Naive thymus-derived CD8-positive, alpha-beta T cell (primary cell): ENCODE measurements around the gene ZNF821. TPM values are rescaled to one million over a fixed set of nuclear protein-coding genes. Genes with fewer than 3 reads are reported as not detected.

Experiments
- ATAC-seq, 2 donors: fragments of 150-1000 bp; cut with Tn5 transposase in 1 of 2; sonication (Bioruptor Pico), chemical (Tn5 transposase) in 1 of 2; 1 replicate in 1 of 2; 2 replicates in 1 of 2; pipeline ENCODE4 v1.10.0; 2021; ENCODE audit warnings: mild to moderate bottlenecking in 2 of 2, moderate library complexity in 2 of 2
- POLR2A ChIA-PET: fragments of 350-600 bp; sonication (Branson Sonifier 250); formaldehyde crosslinking; loops from one replicate; lab custom pipeline; 2021; ENCODE audit warnings: antibody characterized with exemption; lab: Charles Lee
- DNase-seq, 10 donors: peaks; one replicate each; pipeline versions ENCODE4 v3.0.0 to v3.0.0-alpha.2; 2020 to 2022
- H3K27ac Mint-ChIP-seq, 10 donors: one replicate each; pipeline ENCODE4 v1.8.0; 2020 to 2022; ENCODE audit warnings: mild to moderate bottlenecking in 10 of 10, mixed read lengths in 10 of 10, moderate library complexity in 4 of 10, inconsistent platforms in 1 of 10
- H3K27me3 Mint-ChIP-seq, 5 donors: one replicate each; pipeline ENCODE4 v1.8.0; 2021 to 2022; ENCODE audit warnings: mixed read lengths in 5 of 5
- H3K36me3 Mint-ChIP-seq, 3 donors: one replicate each; pipeline ENCODE4 v1.8.0; 2020 to 2022; ENCODE audit warnings: mixed read lengths in 3 of 3, mild to moderate bottlenecking in 2 of 3, inconsistent platforms in 1 of 3
- H3K4me1 Mint-ChIP-seq, 4 donors: one replicate each; pipeline ENCODE4 v1.8.0; 2021 to 2022; ENCODE audit warnings: mixed read lengths in 4 of 4
- H3K4me3 Mint-ChIP-seq, 10 donors: one replicate each; pipeline ENCODE4 v1.8.0; 2020 to 2022; ENCODE audit warnings: mild to moderate bottlenecking in 10 of 10, mixed read lengths in 10 of 10, moderate library complexity in 6 of 10, inconsistent platforms in 1 of 10
- H3K9me3 Mint-ChIP-seq, 9 donors: one replicate each; pipeline ENCODE4 v1.8.0; 2020 to 2022; ENCODE audit warnings: mixed read lengths in 9 of 9, mild to moderate bottlenecking in 3 of 9, inconsistent platforms in 1 of 9, moderate library complexity in 1 of 9
- polyA plus RNA-seq, 3 donors: library from polyadenylated mRNA; unstranded; fragments of 300-500 nt; fragmentation: Illumina TruSeq; gene quantifications; one replicate each; pipeline ENCODE4 v1.2.3, GENCODE V29; 2021
- total RNA-seq, 8 experiments: library from RNA in 2 of 8; stranded (reverse) in 2 of 8; gene quantifications; one replicate each; pipeline ENCODE4 v1.2.3 and lab custom pipeline; 2021 to 2026

ZNF821 gene
- total and polyA plus RNA-seq, 5 experiments from 2014 or later = 4.3 to 5.4 (median 4.9) TPM

GRCh38 chr16:71854369-71854948 lies 29.5 kb downstream of the ZNF821 start:
- Mint-ChIP-seq H3K27ac (peak overlapping the region in 3 of 10 donors; percentile 46 to 67 (median 50)), H3K4me3 (no peak overlapping the region), H3K9me3 (no peaks in the 10 kb centered on the region), H3K36me3 (peaks cover 0 to 65% (median 16%) of the 10 kb centered on the region in 3 donors), H3K27me3 (no peaks in the 10 kb centered on the region), H3K4me1 (peaks cover 29 to 76% (median 58%) of the 10 kb centered on the region in 4 donors)
- POLR2A ChIA-PET = interaction anchor here (0.6 kb wide), 1 partner anchor 17 kb away, joined by 3 read pairs; no protein-coding TSS in a partner anchor
- ATAC-seq = no peak
- no peak for DNase-seq

GRCh38 chr16:71853413-71853812 lies 30.6 kb downstream of the ZNF821 start:
- ATAC-seq = no peak
- H3K9me3 Mint-ChIP-seq = no peaks in the 10 kb centered on the region

GRCh38 chr16:71852561-71852960 lies 31.4 kb downstream of the ZNF821 start:
- H3K4me1 Mint-ChIP-seq = peaks cover 31 to 84% (median 69%) of the 10 kb centered on the region in 4 donors
- H3K27ac Mint-ChIP-seq = peak overlapping the region in 4 of 10 donors; percentile 15 to 50 (median 38)
- DNase-seq (no peak), ATAC-seq (no peak)
- H3K4me3 Mint-ChIP-seq = peak overlapping the region in 1 of 10 donors; percentile 20
- no peaks in the 10 kb centered on the region for H3K27me3 Mint-ChIP-seq
- H3K9me3 Mint-ChIP-seq = no peaks in the 10 kb centered on the region
- POLR2A ChIA-PET = no interaction called here
- peaks cover 0 to 75% (median 18%) of the 10 kb centered on the region in 3 donors for H3K36me3 Mint-ChIP-seq

More at GRCh38 chr16:71853413-71853812, 30.6 kb downstream of the ZNF821 start:
- H3K36me3 Mint-ChIP-seq = peaks cover 0 to 69% (median 18%) of the 10 kb centered on the region in 3 donors
- peak overlapping the region in 4 of 10 donors; percentile 25 to 81 (median 40) for H3K27ac Mint-ChIP-seq
- no peaks in the 10 kb centered on the region for H3K27me3 Mint-ChIP-seq
- peaks cover 30 to 77% (median 61%) of the 10 kb centered on the region in 4 donors for H3K4me1 Mint-ChIP-seq
- DNase-seq = no peak
- peak overlapping the region in 1 of 10 donors; percentile 26 for H3K4me3 Mint-ChIP-seq
- POLR2A ChIA-PET = no interaction called here

GRCh38 chr16:71852158-71852557 lies 31.8 kb downstream of the ZNF821 start:
- POLR2A ChIA-PET = interaction anchor here (1.1 kb wide), 1 partner anchor 31 kb away, joined by 3 read pairs; no protein-coding TSS in a partner anchor
- peaks cover 0 to 75% (median 18%) of the 10 kb centered on the region in 3 donors for H3K36me3 Mint-ChIP-seq

GRCh38 chr16:71851746-71852145 lies 32.2 kb downstream of the ZNF821 start:
- Mint-ChIP-seq H3K9me3 (no peaks in the 10 kb centered on the region), H3K27me3 (no peaks in the 10 kb centered on the region), H3K27ac (peak overlapping the region in 4 of 10 donors; percentile 19 to 44 (median 43)), H3K4me1 (peaks cover 35 to 90% (median 71%) of the 10 kb centered on the region in 4 donors), H3K4me3 (no peak overlapping the region), H3K36me3 (peaks cover 0 to 75% (median 18%) of the 10 kb centered on the region in 3 donors)
- POLR2A ChIA-PET = interaction anchor here (1.1 kb wide), 1 partner anchor 31 kb away, joined by 3 read pairs; no protein-coding TSS in a partner anchor
- DNase-seq (no peak), ATAC-seq (no peak)

More at GRCh38 chr16:71852158-71852557, 31.8 kb downstream of the ZNF821 start:
- H3K27ac Mint-ChIP-seq = peak overlapping the region in 5 of 10 donors; percentile 19 to 50 (median 43)
- H3K4me3 Mint-ChIP-seq = peak overlapping the region in 1 of 10 donors; percentile 20
- DNase-seq = no peak
- no peaks in the 10 kb centered on the region for H3K9me3 Mint-ChIP-seq
- H3K4me1 Mint-ChIP-seq = peaks cover 31 to 88% (median 71%) of the 10 kb centered on the region in 4 donors
- ATAC-seq = no peak
- no peaks in the 10 kb centered on the region for H3K27me3 Mint-ChIP-seq

- Mint-ChIP-seq H3K27ac (peak overlapping the region in 2 of 10 donors; percentile 67 to 80), H3K27me3 (no peaks in the 10 kb centered on the region), H3K36me3 (peaks cover 0 to 58% (median 15%) of the 10 kb centered on the region in 3 donors), H3K4me3 (peak overlapping the region in 1 of 10 donors; percentile 52), H3K9me3 (no peaks in the 10 kb centered on the region), H3K4me1 (peaks cover 17 to 70% (median 55%) of the 10 kb centered on the region in 4 donors)
- ATAC-seq = no peak
- DNase-seq = no peak
- POLR2A ChIA-PET = interaction anchor here (1.0 kb wide), 1 partner anchor 34 kb away, joined by 9 read pairs; no protein-coding TSS in a partner anchor
These were observed 35.4 kb downstream of the ZNF821 start for GRCh38 chr16:71848622-71849021.

- Mint-ChIP-seq H3K4me1 (peaks cover 15 to 55% (median 45%) of the 10 kb centered on the region in 4 donors), H3K9me3 (no peaks in the 10 kb centered on the region), H3K36me3 (peaks cover 0 to 44% (median 15%) of the 10 kb centered on the region in 3 donors), H3K4me3 (peak overlapping the region; percentile 83 to 96 (median 92)), H3K27me3 (no peaks in the 10 kb centered on the region), H3K27ac (peak overlapping the region; percentile 68 to 98 (median 90))
- POLR2A ChIA-PET = interaction anchor here (1.2 to 3.9 kb wide), 3 partner anchors 36 to 49 kb away, joined by 5 to 35 read pairs (median 24); partner anchors contain the start of genes AP1G1, IST1 and ZNF821
- ATAC-seq (no peak), DNase-seq (no peak)
These were observed 36.9 kb downstream of the ZNF821 start for GRCh38 chr16:71847096-71847495.

- peak overlapping the region; percentile 83 to 96 (median 92) for H3K4me3 Mint-ChIP-seq
These were observed 37.6 kb downstream of the ZNF821 start for GRCh38 chr16:71846431-71846830.

GRCh38 chr16:71845639-71846430 lies 38.1 kb downstream of the ZNF821 start, which contains the start of gene ATXN1L:
TSS of gene ATXN1L (plus strand) at chr16:71845976. CDS start at chr16:71849741, 3,765 bp downstream.
- Mint-ChIP-seq H3K27me3 (no peaks in the 10 kb centered on the region), H3K27ac (peak within 1 kb of the TSS; percentile 92 to 99 (median 98)), H3K4me1 (peaks cover 15 to 47% (median 41%) of the 10 kb centered on the region in 4 donors), H3K9me3 (no peaks in the 10 kb centered on the region), H3K36me3 (peaks cover 0 to 33% (median 12%) of the 10 kb centered on the region in 3 donors), H3K4me3 (peak within 1 kb of the TSS; percentile 90 to 96 (median 92))
- DNase-seq (peak; percentile 88 to 97 (median 95)), ATAC-seq (peak; percentile 95 to 97)
- POLR2A ChIA-PET = interaction anchor here (0.7 to 3.9 kb wide), 10 partner anchors 26 to 53 kb away, joined by 3 to 35 read pairs (median 6); partner anchors contain the start of genes AP1G1, IST1 and ZNF821

More at GRCh38 chr16:71846431-71846830, 37.6 kb downstream of the ZNF821 start:
- Mint-ChIP-seq H3K9me3 (no peaks in the 10 kb centered on the region), H3K27ac (peak overlapping the region; percentile 68 to 98 (median 90)), H3K36me3 (peaks cover 0 to 37% (median 14%) of the 10 kb centered on the region in 3 donors), H3K27me3 (no peaks in the 10 kb centered on the region), H3K4me1 (peaks cover 15 to 49% (median 44%) of the 10 kb centered on the region in 4 donors)
- POLR2A ChIA-PET = interaction anchor here (0.6 to 3.9 kb wide), 10 partner anchors 26 to 54 kb away, joined by 3 to 35 read pairs (median 6); partner anchors contain the start of genes AP1G1, IST1 and ZNF821
- no peak for ATAC-seq
- DNase-seq = peak in 4 of 10 donors; percentile 7 to 23 (median 17)

- no peak for ATAC-seq
- H3K9me3 Mint-ChIP-seq = no peaks in the 10 kb centered on the region
- peaks cover 0 to 10% (median 0%) of the 10 kb centered on the region in 3 donors for H3K36me3 Mint-ChIP-seq
- peak overlapping the region in 4 of 10 donors; percentile 21 to 46 (median 31) for H3K27ac Mint-ChIP-seq
- H3K4me3 Mint-ChIP-seq = peak overlapping the region in 3 of 10 donors; percentile 1 to 28 (median 25)
- POLR2A ChIA-PET = interaction anchor here (0.7 to 3.2 kb wide), 3 partner anchors 35 to 52 kb away, joined by 3 to 24 read pairs (median 3); partner anchors contain the start of genes AP1G1 and IST1
- DNase-seq = no peak
- peaks cover 7 to 43% (median 29%) of the 10 kb centered on the region in 4 donors for H3K4me1 Mint-ChIP-seq
- H3K27me3 Mint-ChIP-seq = no peaks in the 10 kb centered on the region
These were observed 40.4 kb downstream of the ZNF821 start for GRCh38 chr16:71843572-71843971.

- no peaks in the 10 kb centered on the region for H3K9me3 Mint-ChIP-seq
- peak overlapping the region in 1 of 10 donors; percentile 43 for H3K27ac Mint-ChIP-seq
- DNase-seq = no peak
- H3K36me3 Mint-ChIP-seq = no peaks in the 10 kb centered on the region
- no peak overlapping the region for H3K4me3 Mint-ChIP-seq
- H3K4me1 Mint-ChIP-seq = peaks cover under 1 to 14% (median 1%) of the 10 kb centered on the region in 4 donors
- POLR2A ChIA-PET = no interaction called here
- H3K27me3 Mint-ChIP-seq = no peaks in the 10 kb centered on the region
- no peak for ATAC-seq
These were observed 43.9 kb downstream of the ZNF821 start for GRCh38 chr16:71840052-71840451.
